NCI-H748 (cell line): ENCODE results near the gene AP4M1.

Experiments
- DNase-seq: peaks from one replicate; lab custom pipeline; 2025; ENCODE audit not compliant: unreplicated experiment; lab: John Stamatoyannopoulos, UW

Gene AP4M1

DNA sequence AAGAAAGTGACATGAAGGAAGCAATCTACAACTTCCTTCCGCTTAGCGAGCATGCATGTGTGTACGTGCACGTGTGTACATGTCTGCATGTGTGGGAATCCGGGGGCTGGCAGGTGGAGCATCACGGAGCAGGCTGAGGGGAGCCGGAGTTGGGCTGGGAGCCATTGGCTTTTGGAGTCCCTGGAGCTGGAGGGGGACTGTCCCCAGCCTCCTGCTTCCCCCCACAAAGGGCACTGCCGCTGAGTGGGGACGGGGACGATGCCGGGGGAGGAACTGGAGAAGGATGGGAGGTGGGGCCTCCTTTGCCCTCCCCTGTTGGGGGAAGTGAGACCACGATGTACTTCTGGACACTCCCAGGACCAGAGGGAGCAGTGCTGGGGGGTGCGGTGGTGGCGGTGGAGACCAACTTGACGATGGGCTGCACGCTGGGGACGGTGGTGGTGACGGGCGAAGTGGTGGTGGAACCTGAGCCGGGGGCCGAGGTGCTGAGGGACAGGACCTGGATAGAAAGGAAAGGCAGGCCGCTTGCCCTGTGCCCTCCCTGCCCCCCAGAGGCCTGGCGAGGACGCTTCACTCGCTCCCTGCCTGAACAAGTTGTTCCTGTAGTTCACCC, 5.8 kb downstream of the AP4M1 start:
- DNase-seq: no peak

DNA sequence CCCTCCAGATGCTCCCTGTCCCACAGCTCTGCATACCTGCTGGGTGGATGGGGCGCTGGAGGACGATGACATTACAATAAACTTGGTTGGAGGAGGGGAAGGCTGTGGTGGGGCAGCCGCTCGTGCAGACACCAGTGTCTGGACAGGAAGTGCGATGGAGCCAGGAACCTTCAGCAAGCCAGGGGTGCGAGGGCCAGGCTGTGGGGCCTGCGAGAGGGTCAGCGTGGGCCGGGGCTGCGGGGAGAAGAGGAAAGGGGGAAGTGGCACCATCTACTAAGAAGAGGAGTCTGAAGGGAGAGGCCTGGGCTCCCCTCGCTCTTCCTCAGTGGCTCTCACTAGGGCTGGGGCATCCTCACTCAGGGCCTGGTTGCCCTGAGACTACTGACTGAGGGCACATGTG, 6.4 kb downstream of the AP4M1 start:
- DNase-seq: no peak

DNA sequence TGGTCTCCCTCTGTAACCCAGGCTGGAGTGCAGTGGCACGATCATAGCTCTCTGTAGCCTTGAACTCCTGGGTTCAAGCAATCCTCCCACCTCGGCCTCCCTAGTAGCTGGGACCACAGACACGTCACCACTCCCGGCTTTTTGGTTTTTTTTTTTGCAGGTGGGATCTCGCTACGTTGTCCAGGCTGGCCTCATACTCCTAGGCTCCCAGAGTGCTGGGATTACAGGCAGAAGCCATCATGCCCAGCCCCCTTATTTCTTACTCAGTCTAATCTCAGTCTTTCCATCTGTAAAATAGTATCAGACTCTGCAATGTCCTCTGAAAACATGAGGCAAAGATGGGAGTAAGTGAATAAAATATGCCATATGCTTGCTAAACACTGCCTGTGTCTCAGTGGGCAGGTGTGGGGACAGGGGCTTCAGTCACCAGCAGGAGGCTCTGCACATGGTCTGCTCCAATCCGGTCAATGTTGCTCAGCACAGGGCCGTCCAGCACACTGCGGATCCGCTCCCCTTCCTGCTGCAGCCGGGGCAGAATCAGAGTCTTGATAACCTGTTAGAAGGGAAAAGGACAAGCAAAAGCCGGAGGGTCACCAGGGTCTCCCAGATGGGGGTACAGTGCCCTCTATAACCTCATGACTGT, 8.2 kb downstream of the AP4M1 start:
- no peak for DNase-seq

DNA sequence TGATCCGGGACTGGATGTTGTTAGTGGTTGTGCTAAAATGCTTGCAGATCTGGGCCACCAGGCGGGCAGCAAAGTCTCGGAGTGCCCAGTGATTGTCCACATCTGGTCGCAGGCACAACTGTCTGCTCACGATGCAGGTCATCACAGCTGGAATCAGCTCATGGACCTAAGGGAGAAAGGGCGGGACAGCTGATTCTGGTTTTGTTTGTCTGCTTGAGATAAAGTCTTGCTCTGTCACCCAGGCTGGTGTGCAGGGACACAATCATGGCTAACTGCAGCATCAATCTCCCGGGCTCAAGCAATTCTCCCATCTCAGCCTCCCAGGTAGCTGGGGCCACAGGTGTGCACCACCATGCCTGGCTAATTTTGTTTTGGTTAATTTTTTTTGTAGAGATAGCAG, 9.7 kb downstream of the AP4M1 start:
- no peak for DNase-seq

DNA sequence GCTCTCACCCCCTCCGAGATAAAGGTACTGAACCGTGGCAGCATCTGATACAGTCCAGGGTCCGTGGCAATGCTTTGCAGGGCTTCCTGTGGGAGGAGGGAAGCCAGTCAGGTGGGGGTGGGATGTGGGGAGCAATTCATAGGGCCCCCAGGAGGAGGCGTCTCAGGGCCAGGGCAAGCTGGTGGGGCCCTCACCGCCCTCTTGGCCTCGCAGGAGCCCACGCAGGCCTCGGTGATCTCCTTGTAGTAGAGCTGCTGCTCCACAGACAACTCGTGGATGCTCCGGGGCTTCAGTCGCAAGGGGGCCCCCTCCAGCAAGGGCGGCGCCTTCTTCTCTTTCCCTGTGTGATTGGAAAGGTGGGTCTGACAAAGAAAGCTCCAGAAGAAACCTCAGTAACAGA, 10.5 kb downstream of the AP4M1 start:
- no peak for DNase-seq

DNA sequence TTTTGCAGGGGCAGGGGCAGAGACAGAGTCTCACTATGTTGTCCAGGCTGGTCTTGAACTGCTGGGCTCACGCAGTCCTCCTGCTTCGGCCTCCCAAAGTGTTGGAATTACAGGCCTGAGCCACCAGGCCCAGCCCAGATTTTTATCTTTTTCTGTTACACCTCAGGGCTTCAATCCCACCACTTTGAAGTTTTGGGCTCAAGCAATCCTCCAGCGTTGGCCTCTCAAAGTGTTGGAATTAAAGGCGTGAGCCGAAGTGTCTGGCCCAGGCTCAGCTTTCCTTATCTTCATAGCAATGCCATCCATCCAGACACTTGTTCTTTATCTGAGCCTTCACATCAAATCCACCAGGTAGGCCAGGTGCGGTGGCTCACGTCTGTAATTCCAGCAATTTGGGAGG, 13.6 kb downstream of the AP4M1 start:
- DNase-seq: no peak

DNA sequence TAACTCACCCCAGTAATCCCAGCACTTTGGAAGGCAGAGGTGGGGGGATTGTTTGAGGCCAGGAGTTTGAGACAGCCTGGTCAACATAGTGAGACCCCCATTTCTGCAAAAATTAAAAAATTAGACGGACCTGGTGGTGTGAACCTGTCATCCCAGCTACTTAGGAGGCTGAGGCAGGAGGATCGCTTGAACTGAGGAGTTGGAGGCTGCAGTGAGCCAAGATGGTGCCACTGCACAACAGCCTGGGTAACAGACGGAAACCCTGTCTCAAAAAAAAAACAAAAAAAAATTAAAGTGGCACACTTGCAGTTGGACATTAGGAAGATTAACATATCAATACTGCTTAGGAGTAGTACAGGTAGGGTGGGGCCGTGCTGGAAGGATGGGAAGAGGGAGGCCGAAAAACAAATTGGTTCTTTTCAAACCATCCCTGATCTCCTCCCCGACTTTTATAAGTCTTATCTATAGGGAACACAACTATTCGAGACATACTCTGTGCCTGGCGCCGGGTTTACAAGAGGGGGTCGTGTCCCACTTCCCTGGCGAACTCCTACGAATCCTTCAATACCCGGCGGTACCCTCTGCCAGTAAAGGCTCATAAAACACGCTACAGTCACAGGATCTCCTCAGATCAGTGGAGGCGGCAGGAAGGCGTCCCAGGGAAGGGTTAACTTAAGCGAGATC, 17.1 kb downstream of the AP4M1 start:
- no peak for DNase-seq

DNA sequence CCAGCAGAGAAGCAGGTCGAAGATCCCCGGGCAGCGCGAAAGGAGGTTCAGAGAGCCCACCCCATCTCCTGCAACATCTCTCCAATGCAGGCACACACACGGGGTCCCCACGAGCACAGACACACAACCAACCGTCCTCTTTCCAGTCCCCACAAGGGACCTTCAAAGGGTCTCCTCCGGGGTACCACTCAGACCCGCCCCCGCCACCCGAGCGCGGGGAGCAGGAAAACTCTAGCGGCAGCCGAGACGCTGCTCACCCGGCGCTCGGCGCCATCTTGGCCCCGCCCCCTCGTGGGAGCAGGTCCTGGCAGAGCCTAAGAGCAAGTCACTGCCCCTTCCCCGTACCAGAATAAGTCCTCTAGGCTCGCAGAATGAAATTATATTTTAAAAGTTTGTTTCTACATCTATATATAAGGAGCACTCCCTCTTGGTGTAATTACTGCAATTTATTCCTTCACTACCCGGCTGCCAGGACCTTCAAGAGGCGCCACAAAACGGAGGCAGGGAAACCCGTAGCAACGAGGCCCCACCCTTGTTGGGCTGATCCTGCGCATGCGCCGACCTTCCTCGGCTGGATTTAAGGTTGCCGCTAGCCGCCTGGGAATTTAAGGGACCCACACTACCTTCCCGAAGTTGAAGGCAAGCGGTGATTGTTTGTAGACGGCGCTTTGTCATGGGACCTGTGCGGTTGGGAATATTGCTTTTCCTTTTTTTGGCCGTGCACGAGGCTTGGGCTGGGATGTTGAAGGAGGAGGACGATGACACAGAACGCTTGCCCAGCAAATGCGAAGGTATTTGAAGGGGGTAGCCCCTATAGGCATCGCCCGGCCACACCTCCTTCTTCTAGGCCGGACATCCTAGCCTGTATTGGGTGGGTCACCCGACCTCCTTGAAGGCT, 17.9 kb downstream of the AP4M1 start, which contains the start of the genes CNPY4 and TAF6:
Gene CNPY4 (plus strand): TSS at position 563 of the 898 bp plus-strand sequence. CDS start 111 bp downstream, at position 674.
Gene TAF6 (minus strand): TSS at position 287 of the 898 bp plus-strand sequence. CDS start 5,149 bp downstream, outside the sequence.
- DNase-seq: peak; percentile 94

DNA sequence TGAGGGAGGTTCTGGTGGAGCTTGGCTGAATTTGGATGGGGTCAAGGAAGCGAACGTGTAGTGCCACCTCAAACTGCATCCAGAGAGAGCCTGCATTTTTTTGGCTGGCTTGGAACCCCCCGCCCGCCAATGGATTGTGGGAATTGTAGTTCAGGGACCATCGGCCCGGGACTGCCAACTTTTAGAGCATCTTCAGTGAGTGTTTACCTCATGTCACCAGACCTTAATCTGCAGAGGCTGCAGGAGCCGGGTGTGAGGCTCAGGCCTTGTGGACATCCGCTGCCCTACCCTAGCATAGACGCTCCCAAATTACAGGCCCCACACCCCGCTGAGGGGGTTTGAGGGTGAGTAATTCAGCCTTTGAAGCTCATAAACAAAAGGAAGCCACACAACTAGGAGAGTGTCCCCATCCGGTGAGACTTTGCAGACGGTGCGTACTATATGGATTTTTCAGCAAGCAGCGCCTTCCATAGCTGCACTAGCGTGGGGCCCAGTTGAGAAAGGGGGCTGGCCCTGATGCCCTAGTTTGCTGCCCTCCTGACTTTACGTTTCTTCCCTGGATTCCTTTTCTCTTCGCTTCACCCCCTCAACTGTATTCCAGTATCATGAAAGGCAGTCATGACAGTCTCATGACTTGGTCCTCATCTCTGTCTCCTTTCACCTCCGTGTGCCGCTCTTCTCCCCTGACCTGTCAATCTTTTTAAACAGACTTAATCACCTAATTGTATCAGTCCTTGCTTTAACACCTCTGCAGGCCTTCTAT, 18.7 kb downstream of the AP4M1 start:
- peak; percentile 55 for DNase-seq

DNA sequence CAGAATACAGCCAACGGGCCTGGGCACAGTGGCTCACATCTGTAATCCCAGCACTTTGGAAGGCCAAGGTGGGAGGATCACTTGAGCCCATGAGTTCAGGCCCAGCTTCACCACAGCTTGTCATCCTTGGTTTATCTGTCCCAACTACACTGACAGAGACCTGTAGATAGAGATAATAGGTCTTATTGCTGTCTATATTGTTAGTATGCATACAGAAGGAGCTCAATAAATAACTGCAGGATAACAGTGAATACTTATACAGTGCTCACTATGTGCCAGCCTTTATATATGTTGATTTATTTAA, 19.2 kb downstream of the AP4M1 start:
- no peak for DNase-seq

DNA sequence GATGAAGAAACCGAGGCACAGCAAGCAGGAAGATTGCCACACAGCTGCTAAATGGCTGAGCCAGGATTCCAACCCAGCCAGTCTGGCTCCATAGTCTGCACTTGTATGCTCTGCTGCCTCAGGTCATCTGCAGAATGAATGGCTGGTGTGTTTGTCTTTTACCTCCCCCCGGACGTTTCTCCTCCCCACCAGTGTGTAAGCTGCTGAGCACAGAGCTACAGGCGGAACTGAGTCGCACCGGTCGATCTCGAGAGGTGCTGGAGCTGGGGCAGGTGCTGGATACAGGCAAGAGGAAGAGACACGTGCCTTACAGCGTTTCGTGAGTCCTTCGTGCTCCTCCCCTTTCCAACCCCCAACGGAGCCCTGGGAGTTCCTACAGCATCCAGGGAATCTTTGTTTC, 20.6 kb downstream of the AP4M1 start:
- no peak for DNase-seq

DNA sequence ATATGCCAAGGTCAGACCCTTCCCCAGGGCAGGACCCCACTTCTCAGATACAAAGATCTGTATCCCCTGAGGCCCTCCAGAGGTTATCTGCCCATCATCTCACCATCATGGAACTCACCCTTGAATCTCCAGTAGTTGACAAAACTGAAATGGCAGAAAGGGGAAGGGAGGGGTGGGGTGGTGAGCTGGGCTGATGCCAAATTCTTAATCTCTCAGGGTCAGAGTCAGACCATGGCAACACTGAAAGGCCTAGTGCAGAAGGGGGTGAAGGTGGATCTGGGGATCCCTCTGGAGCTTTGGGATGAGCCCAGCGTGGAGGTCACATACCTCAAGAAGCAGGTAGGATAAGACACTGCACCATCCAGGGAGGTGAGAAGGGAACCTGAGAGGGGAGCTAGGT, 21.1 kb downstream of the AP4M1 start:
- DNase-seq: no peak

DNA sequence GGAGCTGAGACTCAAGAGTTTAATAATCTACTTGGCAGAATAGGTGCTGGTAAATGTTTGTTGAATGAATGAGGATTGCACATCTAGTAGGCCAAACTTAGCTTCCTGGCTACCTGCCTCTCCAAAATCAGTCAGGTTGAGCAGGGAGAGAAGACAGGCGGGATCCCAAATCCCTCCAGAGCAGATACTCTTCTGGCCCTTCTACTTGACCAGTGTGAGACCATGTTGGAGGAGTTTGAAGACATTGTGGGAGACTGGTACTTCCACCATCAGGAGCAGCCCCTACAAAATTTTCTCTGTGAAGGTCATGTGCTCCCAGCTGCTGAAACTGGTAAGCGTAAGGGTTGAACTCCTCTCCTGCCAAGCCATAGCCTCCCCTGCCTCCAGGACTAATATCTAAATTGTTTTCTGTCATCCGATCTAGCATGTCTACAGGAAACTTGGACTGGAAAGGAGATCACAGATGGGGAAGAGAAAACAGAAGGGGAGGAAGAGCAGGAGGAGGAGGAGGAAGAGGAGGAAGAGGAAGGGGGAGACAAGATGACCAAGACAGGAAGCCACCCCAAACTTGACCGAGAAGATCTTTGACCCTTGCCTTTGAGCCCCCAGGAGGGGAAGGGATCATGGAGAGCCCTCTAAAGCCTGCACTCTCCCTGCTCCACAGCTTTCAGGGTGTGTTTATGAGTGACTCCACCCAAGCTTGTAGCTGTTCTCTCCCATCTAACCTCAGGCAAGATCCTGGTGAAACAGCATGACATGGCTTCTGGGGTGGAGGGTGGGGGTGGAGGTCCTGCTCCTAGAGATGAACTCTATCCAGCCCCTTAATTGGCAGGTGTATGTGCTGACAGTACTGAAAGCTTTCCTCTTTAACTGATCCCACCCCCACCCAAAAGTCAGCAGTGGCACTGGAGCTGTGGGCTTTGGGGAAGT, 23.1 kb downstream of the AP4M1 start:
- DNase-seq: no peak

DNA sequence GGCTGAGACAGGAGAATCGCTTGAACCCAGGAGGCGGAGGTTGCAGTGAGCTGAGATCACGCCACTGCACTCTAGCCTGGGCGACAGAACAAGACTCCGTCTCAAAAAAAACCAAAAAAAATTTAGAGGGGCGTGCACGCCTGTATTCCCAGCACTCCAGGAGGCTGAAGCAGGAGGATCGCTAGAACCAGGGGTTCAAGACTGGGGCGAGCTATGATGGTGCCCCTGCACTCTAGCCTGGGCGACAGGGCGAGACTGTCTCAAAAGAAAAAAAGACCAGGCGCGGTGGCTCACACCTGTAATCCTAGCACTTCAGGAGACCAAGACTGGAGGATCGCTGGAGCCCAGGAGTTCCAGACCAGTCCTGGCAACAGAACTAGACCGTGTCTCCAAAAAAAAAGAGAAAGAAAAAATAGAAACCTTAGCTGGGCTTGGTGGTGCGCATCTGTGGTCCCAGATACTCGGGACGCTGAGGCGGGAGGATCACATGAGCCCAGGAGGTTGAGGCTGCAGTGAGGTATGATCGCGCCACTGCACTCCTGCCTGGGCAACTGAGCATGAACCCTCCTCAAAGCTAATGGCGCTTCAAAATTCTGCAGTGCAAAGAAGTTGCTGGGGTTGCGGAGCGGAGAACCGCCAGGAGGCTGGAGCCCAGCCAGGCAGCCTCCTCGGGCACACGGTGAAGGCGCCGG, 24.9 kb downstream of the AP4M1 start:
- DNase-seq: peak; percentile 50

DNA sequence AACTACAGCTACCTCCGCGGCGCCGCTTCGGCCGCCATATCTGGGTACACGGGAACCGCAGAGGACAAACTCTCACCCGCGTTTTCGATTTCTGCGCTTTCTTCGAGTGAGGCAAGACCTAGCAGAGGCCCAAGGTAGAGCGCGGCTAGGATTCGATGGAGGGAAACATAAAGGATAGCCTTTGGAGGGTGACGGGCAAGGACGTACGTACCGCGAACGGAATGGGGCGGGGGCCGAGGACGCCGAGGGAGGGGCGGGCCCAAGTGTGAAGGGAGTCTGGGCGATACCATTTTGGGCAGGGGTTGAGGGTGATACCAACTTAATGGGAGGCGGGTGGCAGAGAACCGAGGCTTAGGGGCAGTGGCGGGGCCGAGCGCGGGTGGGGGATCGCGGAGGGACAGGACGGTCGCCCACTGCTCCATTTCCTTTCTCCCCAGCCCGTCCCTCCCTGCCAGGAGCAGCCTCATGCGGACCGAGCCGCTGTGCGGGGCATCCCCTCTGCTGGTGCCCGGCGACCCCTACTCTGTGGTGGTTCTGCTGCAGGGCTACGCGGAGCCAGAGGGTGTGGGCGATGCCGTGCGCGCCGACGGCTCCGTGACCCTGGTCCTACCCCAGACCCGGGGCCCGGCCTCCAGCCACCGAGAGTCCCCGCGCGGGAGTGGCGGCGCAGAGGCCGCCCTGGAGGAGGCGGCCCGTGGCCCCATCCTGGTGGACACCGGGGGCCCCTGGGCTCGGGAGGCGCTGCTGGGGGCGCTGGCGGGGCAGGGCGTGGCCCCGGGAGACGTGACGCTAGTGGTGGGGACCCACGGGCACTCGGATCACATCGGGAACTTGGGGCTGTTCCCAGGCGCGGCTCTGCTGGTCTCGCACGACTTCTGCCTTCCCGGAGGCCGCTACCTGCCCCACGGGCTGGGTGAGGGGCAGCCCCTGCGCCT, 25.8 kb downstream of the AP4M1 start, which contains the start of gene MBLAC1:
Gene MBLAC1 (plus strand): TSS at position 37 of the 935 bp plus-strand sequence. CDS start 429 bp downstream, at position 466.
- peak; percentile 92 for DNase-seq

DNA sequence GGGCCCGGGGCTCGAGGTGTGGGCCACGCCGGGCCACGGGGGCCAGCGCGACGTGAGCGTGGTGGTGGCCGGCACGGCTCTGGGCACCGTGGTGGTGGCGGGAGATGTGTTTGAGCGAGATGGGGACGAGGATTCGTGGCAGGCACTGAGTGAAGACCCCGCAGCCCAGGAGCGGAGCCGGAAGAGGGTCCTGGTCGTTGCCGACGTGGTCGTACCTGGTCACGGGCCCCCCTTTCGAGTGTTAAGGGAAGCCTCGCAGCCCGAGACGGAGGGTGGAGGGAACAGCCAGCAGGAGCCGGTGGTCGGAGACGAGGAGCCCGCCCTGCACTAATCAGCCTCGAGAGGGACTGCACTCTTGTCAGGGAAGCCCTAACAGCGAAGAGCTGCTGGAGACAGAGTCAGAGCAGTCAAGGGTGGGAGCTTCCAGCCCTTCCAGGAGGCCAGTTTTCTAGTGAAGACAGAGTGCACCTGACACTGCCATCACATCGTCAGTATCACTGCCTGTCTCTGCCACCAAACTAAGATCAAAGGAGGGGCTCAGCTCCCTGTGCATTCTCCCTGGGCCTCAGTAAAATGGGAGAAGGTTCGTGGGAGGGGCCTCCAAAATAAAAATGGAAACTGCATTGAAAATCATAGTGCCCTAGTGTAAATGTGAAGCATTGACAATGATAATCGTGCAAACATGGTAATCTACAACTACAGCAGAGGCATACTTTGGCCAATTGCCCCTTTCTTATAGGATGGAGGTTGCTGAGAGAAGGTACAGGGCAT, 26.6 kb downstream of the AP4M1 start:
- DNase-seq: peak; percentile 50

DNA sequence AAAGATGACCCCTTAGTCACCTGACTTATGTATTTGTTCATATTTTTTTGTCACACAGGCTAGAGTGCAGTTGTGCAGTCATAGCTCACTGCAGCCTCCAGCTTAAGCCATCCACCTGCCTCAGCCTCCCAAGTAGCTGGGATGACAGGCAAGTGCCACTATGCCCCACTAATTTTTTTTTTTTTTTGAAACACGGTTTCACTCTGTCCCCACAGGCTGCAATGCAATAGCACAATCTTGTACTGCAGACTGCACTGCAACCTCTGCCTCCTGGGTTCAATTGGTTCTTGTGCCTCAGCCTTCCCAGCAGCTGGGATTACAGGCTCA, 27.2 kb downstream of the AP4M1 start:
- DNase-seq: no peak
